Thymus (tissue), 11 donors: Measurements from ENCODE around the gene FNDC4. TPM values are rescaled to one million over a fixed set of nuclear protein-coding genes. Genes with fewer than 3 reads are reported as not detected.

Source experiments
- DNase-seq, 9 donors: peaks; one replicate each; pipeline ENCODE4 v3.0.0-alpha.2; 2013; ENCODE audit warnings: low spot score in 9 of 9, low read depth in 6 of 9, missing footprints in 1 of 9
- H3K27ac ChIP-seq, 2 donors: one replicate each; pipeline ENCODE4 v1.5.1; 2013; ENCODE audit warnings: control low read depth in 1 of 2, low read depth in 1 of 2, low read length in 1 of 2, mild to moderate bottlenecking in 1 of 2, moderate library complexity in 1 of 2
- H3K27me3 ChIP-seq, 2 donors: one replicate each; pipeline ENCODE4 v1.5.1; 2013; ENCODE audit warnings: low read length in 1 of 2; ENCODE audit not compliant: control insufficient read depth in 2 of 2, insufficient read depth in 1 of 2
- H3K36me3 ChIP-seq, 2 donors: one replicate each; pipeline ENCODE4 v1.5.1; 2013; ENCODE audit warnings: low read length in 1 of 2, mild to moderate bottlenecking in 1 of 2, moderate library complexity in 1 of 2; ENCODE audit not compliant: control insufficient read depth in 2 of 2, insufficient read depth in 2 of 2
- H3K4me1 ChIP-seq, 2 donors: one replicate each; pipeline ENCODE4 v1.5.1; 2013; ENCODE audit warnings: low read length in 2 of 2; ENCODE audit not compliant: control insufficient read depth in 2 of 2, insufficient read depth in 2 of 2
- H3K4me3 ChIP-seq, 2 donors: one replicate each; pipeline ENCODE4 v1.5.1; 2013; ENCODE audit warnings: low read length in 2 of 2, control low read depth in 1 of 2, mild to moderate bottlenecking in 1 of 2
- H3K9me3 ChIP-seq, 2 donors: one replicate each; pipeline ENCODE4 v1.5.1; 2013; ENCODE audit warnings: low read length in 1 of 2, mild to moderate bottlenecking in 1 of 2; ENCODE audit not compliant: control insufficient read depth in 2 of 2, insufficient read depth in 1 of 2
- WGBS: extraction: QIAGEN DNeasy Blood & Tissue Kit; methylation state at CpG from one replicate; pipeline ENCODE4 v1.1.7; 2013; 5-methylcytosine and 5-hydroxymethylcytosine counted together
- polyA plus RNA-seq: library from polyadenylated mRNA; stranded (reverse); fragments of 200-250 nt; gene quantifications from one replicate; pipeline ENCODE4 v1.2.3, GENCODE V29; 2013
- total RNA-seq: library from RNA; stranded (reverse); fragments of 120-200 nt; gene quantifications from one replicate; pipeline ENCODE4 v1.2.4, GENCODE V29; 2013
- donor health status: healthy.

FNDC4 gene
- total and polyA plus RNA-seq, 2 donors: 0.85 to 4.3 TPM

GRCh38 chr2:27471961-27472360, 23.0 kb downstream of the FNDC4 start:
- no peak overlapping the region for H3K4me3 ChIP-seq
- H3K27ac ChIP-seq: no peak overlapping the region
- no peaks in the 10 kb centered on the region for H3K9me3 ChIP-seq
- peaks cover 9% of the 10 kb centered on the region in 2 donors for H3K36me3 ChIP-seq
- 94% methylated on average over 5 of the region's 5 CpGs for WGBS
- H3K27me3 ChIP-seq: no peaks in the 10 kb centered on the region
- H3K4me1 ChIP-seq: no peaks in the 10 kb centered on the region
- no peak for DNase-seq

GRCh38 chr2:27464443-27464842, 30.6 kb downstream of the FNDC4 start:
- H3K27me3 ChIP-seq: no peaks in the 10 kb centered on the region
- H3K27ac ChIP-seq: no peak overlapping the region
- DNase-seq: no peak
- no peaks in the 10 kb centered on the region for H3K4me1 ChIP-seq
- H3K4me3 ChIP-seq: no peak overlapping the region
- peaks cover 5 to 6% of the 10 kb centered on the region in 2 donors for H3K36me3 ChIP-seq
- H3K9me3 ChIP-seq: no peaks in the 10 kb centered on the region
- 98% methylated on average over 7 of the region's 7 CpGs for WGBS

GRCh38 chr2:27461118-27461517, 33.9 kb downstream of the FNDC4 start:
- WGBS: 89% methylated on average over 8 of the region's 8 CpGs
- Histone ChIP-seq H3K36me3 (peaks cover 11 to 22% of the 10 kb centered on the region in 2 donors), H3K4me3 (no peak overlapping the region), H3K4me1 (no peaks in the 10 kb centered on the region), H3K27me3 (no peaks in the 10 kb centered on the region), H3K9me3 (no peaks in the 10 kb centered on the region), H3K27ac (no peak overlapping the region)
- DNase-seq: no peak

GRCh38 chr2:27453968-27454367, 41.0 kb downstream of the FNDC4 start:
- Histone ChIP-seq H3K27ac (no peak overlapping the region), H3K4me1 (no peaks in the 10 kb centered on the region), H3K27me3 (no peaks in the 10 kb centered on the region), H3K36me3 (peaks cover 9 to 25% of the 10 kb centered on the region in 2 donors), H3K9me3 (no peaks in the 10 kb centered on the region), H3K4me3 (no peak overlapping the region)
- 98% methylated on average over 7 of the region's 7 CpGs for WGBS
- DNase-seq: no peak

- Histone ChIP-seq H3K4me3 (no peak overlapping the region), H3K4me1 (no peaks in the 10 kb centered on the region), H3K9me3 (no peaks in the 10 kb centered on the region), H3K36me3 (peaks cover 14 to 22% of the 10 kb centered on the region in 2 donors), H3K27ac (no peak overlapping the region), H3K27me3 (no peaks in the 10 kb centered on the region)
- DNase-seq: no peak
- 98% methylated on average over 1 of the region's 1 CpG for WGBS
Measured at GRCh38 chr2:27451095-27451494, 43.9 kb downstream of the FNDC4 start.

- no peak for DNase-seq
- 96% methylated on average over 3 of the region's 3 CpGs for WGBS
Measured at GRCh38 chr2:27448381-27448780, 46.6 kb downstream of the FNDC4 start.

GRCh38 chr2:27446057-27446456, 48.9 kb downstream of the FNDC4 start:
- no peak overlapping the region for H3K4me3 ChIP-seq
- H3K9me3 ChIP-seq: peaks cover 0 to 1% of the 10 kb centered on the region in 2 donors
- H3K27me3 ChIP-seq: no peaks in the 10 kb centered on the region
- no peak for DNase-seq
- WGBS: 90% methylated on average over 3 of the region's 3 CpGs
- H3K36me3 ChIP-seq: peaks cover 19 to 35% of the 10 kb centered on the region in 2 donors
- peaks cover 0 to 16% of the 10 kb centered on the region in 2 donors for H3K4me1 ChIP-seq
- H3K27ac ChIP-seq: peak overlapping the region in 1 of 2 donors; percentile 1

More at GRCh38 chr2:27448381-27448780, 46.6 kb downstream of the FNDC4 start:
- Histone ChIP-seq H3K9me3 (no peaks in the 10 kb centered on the region), H3K4me3 (no peak overlapping the region), H3K4me1 (no peaks in the 10 kb centered on the region), H3K27me3 (no peaks in the 10 kb centered on the region), H3K36me3 (peaks cover 15 to 19% of the 10 kb centered on the region in 2 donors), H3K27ac (no peak overlapping the region)

- H3K4me3 ChIP-seq: no peak overlapping the region
- H3K9me3 ChIP-seq: peaks cover 0 to 1% of the 10 kb centered on the region in 2 donors
- peaks cover 24 to 39% of the 10 kb centered on the region in 2 donors for H3K36me3 ChIP-seq
- 98% methylated on average over 8 of the region's 8 CpGs for WGBS
- no peaks in the 10 kb centered on the region for H3K27me3 ChIP-seq
- peaks cover 0 to 16% of the 10 kb centered on the region in 2 donors for H3K4me1 ChIP-seq
- no peak overlapping the region for H3K27ac ChIP-seq
- DNase-seq: no peak
Measured at GRCh38 chr2:27445615-27446014, 49.4 kb downstream of the FNDC4 start.

- H3K36me3 ChIP-seq: peaks cover 28 to 44% of the 10 kb centered on the region in 2 donors
- H3K4me1 ChIP-seq: peaks cover 0 to 16% of the 10 kb centered on the region in 2 donors
- H3K27me3 ChIP-seq: no peaks in the 10 kb centered on the region
- H3K4me3 ChIP-seq: no peak overlapping the region
- peak overlapping the region in 1 of 2 donors; percentile 11 for H3K27ac ChIP-seq
- H3K9me3 ChIP-seq: peaks cover 0 to 1% of the 10 kb centered on the region in 2 donors
- no peak for DNase-seq
- WGBS: 97% methylated on average over 8 of the region's 8 CpGs
Measured at GRCh38 chr2:27445155-27445554, 49.8 kb downstream of the FNDC4 start.
